SK-N-SH treated with all-trans-retinoic acid at 6 μM for 48 hours (cell line): ENCODE data around the gene IL17RA.

Experiments
- ATAC-seq: fragments of 200-7000 bp; cut with Tn5 transposase; 3 replicates; pipeline ENCODE4 v1.9.1; 2020; ENCODE audit warnings: mild to moderate bottlenecking, moderate library complexity
- ARNTL ChIP-seq: fragments of 450-650 bp; formaldehyde crosslinking; IDR thresholded peaks from 2 replicates; pipeline ENCODE4 v1.5.0; 2020; ENCODE audit warnings: low read depth, mild to moderate bottlenecking, moderate library complexity, borderline replicate concordance
- ESRRG ChIP-seq: fragments of 250-450 bp; sonication (Bioruptor Pico); IDR thresholded peaks from 2 replicates; pipeline ENCODE4 v1.6.1; 2021; ENCODE audit warnings: mild to moderate bottlenecking
- GLIS3 ChIP-seq: fragments of 250-450 bp; sonication (Bioruptor Pico); IDR thresholded peaks from 2 replicates; pipeline ENCODE4 v1.5.0; 2020; ENCODE audit warnings: mild to moderate bottlenecking, moderate library complexity
- PPARA ChIP-seq: fragments of 250-450 bp; sonication (Bioruptor Pico); IDR thresholded peaks from 2 replicates; pipeline ENCODE4 v1.5.0; 2020; ENCODE audit warnings: mild to moderate bottlenecking, borderline replicate concordance
- SNAI2 ChIP-seq: fragments of 250-450 bp; sonication (Bioruptor Pico); IDR thresholded peaks from 2 replicates; pipeline ENCODE4 v1.5.0; 2020; ENCODE audit warnings: mild to moderate bottlenecking, moderate library complexity
- TCF4 ChIP-seq: fragments of 250-450 bp; sonication (Bioruptor Pico); IDR thresholded peaks from 2 replicates; pipeline ENCODE4 v1.8.0; 2021; ENCODE audit warnings: mild to moderate bottlenecking, moderate library complexity, borderline replicate concordance
- TOX ChIP-seq: fragments of 250-450 bp; sonication (Bioruptor Pico); IDR thresholded peaks from 2 replicates; pipeline ENCODE4 v1.8.0; 2021; ENCODE audit warnings: mild to moderate bottlenecking, moderate library complexity, borderline replicate concordance
- ZC3H10 ChIP-seq: fragments of 250-450 bp; sonication (Bioruptor Pico); IDR thresholded peaks from 2 replicates; pipeline ENCODE4 v1.5.1; 2021; ENCODE audit warnings: mild to moderate bottlenecking, moderate library complexity
- ZFP30 ChIP-seq: fragments of 450-650 bp; formaldehyde crosslinking; IDR thresholded peaks from 2 replicates; pipeline ENCODE4 v1.5.0; 2022; ENCODE audit warnings: mild to moderate bottlenecking, moderate library complexity
- ZNF565 ChIP-seq: fragments of 450-650 bp; formaldehyde crosslinking; conservative IDR thresholded peaks from 2 replicates; pipeline ENCODE4 v1.5.0; 2020; ENCODE audit warnings: low read depth, mild to moderate bottlenecking, moderate library complexity
- ZNF70 ChIP-seq: fragments of 450-650 bp; formaldehyde crosslinking; IDR thresholded peaks from 2 replicates; pipeline ENCODE4 v1.5.0; 2020; ENCODE audit warnings: mild to moderate bottlenecking, moderate library complexity
- ZNF8 ChIP-seq: fragments of 450-650 bp; formaldehyde crosslinking; IDR thresholded peaks from 2 replicates; pipeline ENCODE4 v1.5.0; 2020; ENCODE audit warnings: mild to moderate bottlenecking, moderate library complexity
- TF ChIP-seq, protein P1 (sequence below): fragments of 250-450 bp; sonication (Bioruptor Pico); IDR thresholded peaks from 2 replicates; pipeline ENCODE4 v1.8.0; 2020; ENCODE audit warnings: mild to moderate bottlenecking, moderate library complexity, borderline replicate concordance
- TF ChIP-seq, protein P2 (sequence below): fragments of 250-450 bp; sonication (Bioruptor Pico); IDR thresholded peaks from 2 replicates; pipeline ENCODE4 v1.5.0; 2020; ENCODE audit warnings: mild to moderate bottlenecking, moderate library complexity
- TF ChIP-seq, protein P3 (sequence below): fragments of 250-450 bp; sonication (Bioruptor Pico); IDR thresholded peaks from 2 replicates; pipeline ENCODE4 v1.8.0; 2021; ENCODE audit warnings: low read depth, mild to moderate bottlenecking, moderate library complexity, borderline replicate concordance
- TF ChIP-seq, protein P4 (sequence below): fragments of 250-450 bp; sonication (Bioruptor Pico); IDR thresholded peaks from 2 replicates; pipeline ENCODE4 v1.5.1; 2020; ENCODE audit warnings: low read depth, mild to moderate bottlenecking, moderate library complexity
- TF ChIP-seq, protein P5 (sequence below): fragments of 250-450 bp; sonication (Bioruptor Pico); IDR thresholded peaks from 2 replicates; pipeline ENCODE4 v1.5.1; 2021; ENCODE audit warnings: mild to moderate bottlenecking, moderate library complexity

The IL17RA gene

DNA sequence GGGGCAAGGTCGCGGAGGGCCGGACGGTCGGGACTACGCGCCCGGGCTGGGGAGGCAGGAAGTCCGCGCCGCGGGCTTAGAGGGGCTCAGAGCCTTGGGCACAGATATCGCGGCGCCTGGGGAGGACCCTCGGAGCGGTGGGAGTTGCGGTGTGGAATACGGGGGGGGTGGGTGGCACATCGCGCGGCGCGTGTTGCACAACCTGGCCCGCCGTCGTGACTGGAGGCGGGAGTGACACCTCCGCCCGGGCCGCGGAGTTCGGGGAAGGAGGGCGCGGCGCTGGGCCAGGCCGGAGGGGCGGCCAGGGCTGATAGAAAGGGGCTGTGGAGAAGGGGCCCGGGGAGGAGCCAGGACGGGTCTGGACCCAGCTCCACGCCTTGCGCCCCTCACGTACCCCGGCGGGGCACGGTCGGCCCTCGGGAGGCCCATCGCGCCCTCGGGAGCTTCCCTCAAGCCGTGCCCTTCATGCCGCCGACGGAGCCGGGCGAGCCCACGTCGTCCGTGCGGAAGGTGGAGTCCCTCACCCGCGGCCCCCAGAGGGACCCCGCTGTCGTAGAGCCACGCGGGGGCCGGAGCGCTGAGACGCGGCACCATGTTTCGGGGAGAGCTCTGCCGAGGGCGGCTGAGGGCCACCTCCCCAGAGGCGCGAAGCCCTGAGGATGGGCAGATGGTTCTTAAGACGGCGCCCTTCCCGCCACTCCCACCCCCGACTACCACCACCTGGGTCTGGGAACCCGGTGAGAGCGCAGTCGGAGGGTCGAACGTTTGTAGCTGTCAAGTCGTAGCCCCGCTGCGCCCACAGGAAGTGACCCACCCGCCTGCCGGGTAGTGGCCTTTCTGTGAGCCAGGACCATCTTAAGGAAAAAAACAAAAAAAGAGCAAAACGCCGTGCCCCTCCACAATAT, 729 bp downstream of the IL17RA start (continued):
- TF ChIP-seq ZNF70 (CRISPR knock-in tag) = no peak

DNA sequence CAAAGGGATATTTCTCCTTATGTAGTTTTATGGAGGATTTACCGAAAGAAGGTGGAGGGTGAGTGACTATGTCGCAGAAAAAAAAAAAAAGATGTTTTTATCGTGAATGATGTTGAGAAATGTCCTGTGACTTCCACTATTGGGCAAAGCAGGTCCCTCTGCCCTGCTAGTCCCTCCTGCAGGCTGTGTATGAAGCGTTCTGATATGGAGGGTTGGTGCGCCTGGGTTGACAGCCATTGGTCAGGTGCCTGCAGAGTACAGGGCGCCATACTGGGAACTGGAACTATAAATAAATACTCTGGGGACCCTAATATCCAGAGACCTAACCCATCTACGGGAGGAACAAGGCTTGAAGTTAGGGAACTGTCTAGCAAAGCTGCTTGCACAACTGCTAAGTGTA, 1.5 kb downstream of the IL17RA start:
- TF ChIP-seq, protein P1, sequence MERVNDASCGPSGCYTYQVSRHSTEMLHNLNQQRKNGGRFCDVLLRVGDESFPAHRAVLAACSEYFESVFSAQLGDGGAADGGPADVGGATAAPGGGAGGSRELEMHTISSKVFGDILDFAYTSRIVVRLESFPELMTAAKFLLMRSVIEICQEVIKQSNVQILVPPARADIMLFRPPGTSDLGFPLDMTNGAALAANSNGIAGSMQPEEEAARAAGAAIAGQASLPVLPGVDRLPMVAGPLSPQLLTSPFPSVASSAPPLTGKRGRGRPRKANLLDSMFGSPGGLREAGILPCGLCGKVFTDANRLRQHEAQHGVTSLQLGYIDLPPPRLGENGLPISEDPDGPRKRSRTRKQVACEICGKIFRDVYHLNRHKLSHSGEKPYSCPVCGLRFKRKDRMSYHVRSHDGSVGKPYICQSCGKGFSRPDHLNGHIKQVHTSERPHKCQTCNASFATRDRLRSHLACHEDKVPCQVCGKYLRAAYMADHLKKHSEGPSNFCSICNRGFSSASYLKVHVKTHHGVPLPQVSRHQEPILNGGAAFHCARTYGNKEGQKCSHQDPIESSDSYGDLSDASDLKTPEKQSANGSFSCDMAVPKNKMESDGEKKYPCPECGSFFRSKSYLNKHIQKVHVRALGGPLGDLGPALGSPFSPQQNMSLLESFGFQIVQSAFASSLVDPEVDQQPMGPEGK (CRISPR knock-in tag) = no peak
- TF ChIP-seq, protein P2, sequence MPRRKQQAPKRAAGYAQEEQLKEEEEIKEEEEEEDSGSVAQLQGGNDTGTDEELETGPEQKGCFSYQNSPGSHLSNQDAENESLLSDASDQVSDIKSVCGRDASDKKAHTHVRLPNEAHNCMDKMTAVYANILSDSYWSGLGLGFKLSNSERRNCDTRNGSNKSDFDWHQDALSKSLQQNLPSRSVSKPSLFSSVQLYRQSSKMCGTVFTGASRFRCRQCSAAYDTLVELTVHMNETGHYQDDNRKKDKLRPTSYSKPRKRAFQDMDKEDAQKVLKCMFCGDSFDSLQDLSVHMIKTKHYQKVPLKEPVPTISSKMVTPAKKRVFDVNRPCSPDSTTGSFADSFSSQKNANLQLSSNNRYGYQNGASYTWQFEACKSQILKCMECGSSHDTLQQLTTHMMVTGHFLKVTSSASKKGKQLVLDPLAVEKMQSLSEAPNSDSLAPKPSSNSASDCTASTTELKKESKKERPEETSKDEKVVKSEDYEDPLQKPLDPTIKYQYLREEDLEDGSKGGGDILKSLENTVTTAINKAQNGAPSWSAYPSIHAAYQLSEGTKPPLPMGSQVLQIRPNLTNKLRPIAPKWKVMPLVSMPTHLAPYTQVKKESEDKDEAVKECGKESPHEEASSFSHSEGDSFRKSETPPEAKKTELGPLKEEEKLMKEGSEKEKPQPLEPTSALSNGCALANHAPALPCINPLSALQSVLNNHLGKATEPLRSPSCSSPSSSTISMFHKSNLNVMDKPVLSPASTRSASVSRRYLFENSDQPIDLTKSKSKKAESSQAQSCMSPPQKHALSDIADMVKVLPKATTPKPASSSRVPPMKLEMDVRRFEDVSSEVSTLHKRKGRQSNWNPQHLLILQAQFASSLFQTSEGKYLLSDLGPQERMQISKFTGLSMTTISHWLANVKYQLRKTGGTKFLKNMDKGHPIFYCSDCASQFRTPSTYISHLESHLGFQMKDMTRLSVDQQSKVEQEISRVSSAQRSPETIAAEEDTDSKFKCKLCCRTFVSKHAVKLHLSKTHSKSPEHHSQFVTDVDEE (CRISPR knock-in tag) = no peak
- TF ChIP-seq, protein P3, sequence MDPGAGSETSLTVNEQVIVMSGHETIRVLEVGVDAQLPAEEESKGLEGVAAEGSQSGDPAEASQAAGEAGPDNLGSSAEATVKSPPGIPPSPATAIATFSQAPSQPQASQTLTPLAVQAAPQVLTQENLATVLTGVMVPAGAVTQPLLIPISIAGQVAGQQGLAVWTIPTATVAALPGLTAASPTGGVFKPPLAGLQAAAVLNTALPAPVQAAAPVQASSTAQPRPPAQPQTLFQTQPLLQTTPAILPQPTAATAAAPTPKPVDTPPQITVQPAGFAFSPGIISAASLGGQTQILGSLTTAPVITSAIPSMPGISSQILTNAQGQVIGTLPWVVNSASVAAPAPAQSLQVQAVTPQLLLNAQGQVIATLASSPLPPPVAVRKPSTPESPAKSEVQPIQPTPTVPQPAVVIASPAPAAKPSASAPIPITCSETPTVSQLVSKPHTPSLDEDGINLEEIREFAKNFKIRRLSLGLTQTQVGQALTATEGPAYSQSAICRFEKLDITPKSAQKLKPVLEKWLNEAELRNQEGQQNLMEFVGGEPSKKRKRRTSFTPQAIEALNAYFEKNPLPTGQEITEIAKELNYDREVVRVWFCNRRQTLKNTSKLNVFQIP (CRISPR knock-in tag) = no peak
- TF ChIP-seq SNAI2 (CRISPR knock-in tag) (no peak), ZNF70 (CRISPR knock-in tag) (no peak), ZFP30 (no peak), ZC3H10 (CRISPR knock-in tag) (no peak), TOX (no peak), ZNF565 (CRISPR knock-in tag) (no peak), ZNF8 (CRISPR knock-in tag) (no peak), ESRRG (no peak), GLIS3 (CRISPR knock-in tag) (no peak), TCF4 (CRISPR knock-in tag) (no peak), ARNTL (CRISPR knock-in tag) (no peak), PPARA (CRISPR knock-in tag) (no peak)
- TF ChIP-seq, protein P4, sequence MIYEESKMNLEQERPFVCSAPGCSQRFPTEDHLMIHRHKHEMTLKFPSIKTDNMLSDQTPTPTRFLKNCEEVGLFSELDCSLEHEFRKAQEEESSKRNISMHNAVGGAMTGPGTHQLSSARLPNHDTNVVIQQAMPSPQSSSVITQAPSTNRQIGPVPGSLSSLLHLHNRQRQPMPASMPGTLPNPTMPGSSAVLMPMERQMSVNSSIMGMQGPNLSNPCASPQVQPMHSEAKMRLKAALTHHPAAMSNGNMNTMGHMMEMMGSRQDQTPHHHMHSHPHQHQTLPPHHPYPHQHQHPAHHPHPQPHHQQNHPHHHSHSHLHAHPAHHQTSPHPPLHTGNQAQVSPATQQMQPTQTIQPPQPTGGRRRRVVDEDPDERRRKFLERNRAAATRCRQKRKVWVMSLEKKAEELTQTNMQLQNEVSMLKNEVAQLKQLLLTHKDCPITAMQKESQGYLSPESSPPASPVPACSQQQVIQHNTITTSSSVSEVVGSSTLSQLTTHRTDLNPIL (CRISPR knock-in tag) = no peak
- ATAC-seq = no peak

DNA sequence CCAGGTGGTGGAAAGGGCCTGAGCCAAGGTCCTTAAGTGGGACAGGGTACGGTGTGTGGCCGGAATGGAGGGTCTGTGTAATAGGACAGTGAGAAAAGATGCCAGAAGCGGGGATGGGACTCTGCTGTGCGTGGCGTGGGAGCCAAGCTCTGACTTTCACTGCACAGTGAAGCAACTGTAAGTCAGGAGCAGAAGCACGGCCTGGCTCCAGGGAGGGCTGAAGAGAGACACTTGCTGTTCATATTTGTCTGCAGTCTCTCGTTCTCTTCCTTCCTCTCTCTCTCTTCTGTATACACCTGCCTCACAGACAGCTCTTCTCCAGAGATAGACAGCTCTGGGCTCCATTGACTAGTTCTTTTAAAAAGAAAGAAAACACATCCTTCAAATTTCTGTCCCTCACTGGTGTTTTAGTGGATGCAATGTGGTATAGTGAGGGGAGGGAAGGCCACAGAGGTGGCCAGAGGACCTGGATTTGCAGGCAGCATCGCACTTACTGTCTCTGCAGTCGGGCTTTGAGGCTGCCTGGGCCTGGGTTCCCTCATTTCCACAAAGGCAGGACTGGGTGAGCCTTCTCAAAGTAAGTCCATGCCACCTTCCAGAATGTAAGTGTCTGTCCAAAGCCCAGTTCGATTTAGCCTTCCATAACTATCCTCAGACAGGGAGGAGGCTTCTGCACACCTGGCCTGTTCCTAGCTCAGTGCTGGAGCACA, 2.1 kb downstream of the IL17RA start:
- ATAC-seq = no peak
- TF ChIP-seq ZNF565 (CRISPR knock-in tag) (no peak), TCF4 (CRISPR knock-in tag) (no peak)
- TF ChIP-seq, protein P2 (CRISPR knock-in tag) = no peak
- TF ChIP-seq, protein P5, sequence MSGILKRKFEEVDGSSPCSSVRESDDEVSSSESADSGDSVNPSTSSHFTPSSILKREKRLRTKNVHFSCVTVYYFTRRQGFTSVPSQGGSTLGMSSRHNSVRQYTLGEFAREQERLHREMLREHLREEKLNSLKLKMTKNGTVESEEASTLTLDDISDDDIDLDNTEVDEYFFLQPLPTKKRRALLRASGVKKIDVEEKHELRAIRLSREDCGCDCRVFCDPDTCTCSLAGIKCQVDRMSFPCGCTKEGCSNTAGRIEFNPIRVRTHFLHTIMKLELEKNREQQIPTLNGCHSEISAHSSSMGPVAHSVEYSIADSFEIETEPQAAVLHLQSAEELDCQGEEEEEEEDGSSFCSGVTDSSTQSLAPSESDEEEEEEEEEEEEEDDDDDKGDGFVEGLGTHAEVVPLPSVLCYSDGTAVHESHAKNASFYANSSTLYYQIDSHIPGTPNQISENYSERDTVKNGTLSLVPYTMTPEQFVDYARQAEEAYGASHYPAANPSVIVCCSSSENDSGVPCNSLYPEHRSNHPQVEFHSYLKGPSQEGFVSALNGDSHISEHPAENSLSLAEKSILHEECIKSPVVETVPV (CRISPR knock-in tag) = no peak
